Stimulated activated memory B cell treated with anti-CD40 and anti-IgM and Interleukin-4, amounts not matched to agents 10 μg/mL and 1 μg/mL and 100 μg/mL, for 72 hours (primary cell): ENCODE measurements around the gene TMEM117.
A peak's percentile ranks its signal among the peaks of the same experiment; 100 is the strongest.
"Not testable (repeated sequence)": the region's sequence is repeated elsewhere in the genome, so short reads cannot be mapped to it uniquely, and the experiment has no call there.

Source experiments
- ATAC-seq: fragments of 150-1000 bp; cut with Tn5 transposase; 2 replicates; pipeline ENCODE4 v1.10.0; 2021
- H3K27ac Mint-ChIP-seq: one replicate; pipeline ENCODE4 v1.8.0; 2022; ENCODE audit warnings: mild to moderate bottlenecking, mixed read lengths
- H3K27me3 Mint-ChIP-seq: one replicate; pipeline ENCODE4 v1.8.0; 2022; ENCODE audit warnings: mixed read lengths
- H3K36me3 Mint-ChIP-seq: one replicate; pipeline ENCODE4 v1.8.0; 2022; ENCODE audit warnings: mixed read lengths
- H3K4me1 Mint-ChIP-seq: one replicate; pipeline ENCODE4 v1.8.0; 2022; ENCODE audit warnings: mixed read lengths
- H3K4me3 Mint-ChIP-seq: one replicate; pipeline ENCODE4 v1.8.0; 2022; ENCODE audit warnings: mild to moderate bottlenecking, moderate library complexity, mixed read lengths
- H3K9me3 Mint-ChIP-seq: one replicate; pipeline ENCODE4 v1.8.0; 2022; ENCODE audit warnings: mixed read lengths

The TMEM117 gene

DNA sequence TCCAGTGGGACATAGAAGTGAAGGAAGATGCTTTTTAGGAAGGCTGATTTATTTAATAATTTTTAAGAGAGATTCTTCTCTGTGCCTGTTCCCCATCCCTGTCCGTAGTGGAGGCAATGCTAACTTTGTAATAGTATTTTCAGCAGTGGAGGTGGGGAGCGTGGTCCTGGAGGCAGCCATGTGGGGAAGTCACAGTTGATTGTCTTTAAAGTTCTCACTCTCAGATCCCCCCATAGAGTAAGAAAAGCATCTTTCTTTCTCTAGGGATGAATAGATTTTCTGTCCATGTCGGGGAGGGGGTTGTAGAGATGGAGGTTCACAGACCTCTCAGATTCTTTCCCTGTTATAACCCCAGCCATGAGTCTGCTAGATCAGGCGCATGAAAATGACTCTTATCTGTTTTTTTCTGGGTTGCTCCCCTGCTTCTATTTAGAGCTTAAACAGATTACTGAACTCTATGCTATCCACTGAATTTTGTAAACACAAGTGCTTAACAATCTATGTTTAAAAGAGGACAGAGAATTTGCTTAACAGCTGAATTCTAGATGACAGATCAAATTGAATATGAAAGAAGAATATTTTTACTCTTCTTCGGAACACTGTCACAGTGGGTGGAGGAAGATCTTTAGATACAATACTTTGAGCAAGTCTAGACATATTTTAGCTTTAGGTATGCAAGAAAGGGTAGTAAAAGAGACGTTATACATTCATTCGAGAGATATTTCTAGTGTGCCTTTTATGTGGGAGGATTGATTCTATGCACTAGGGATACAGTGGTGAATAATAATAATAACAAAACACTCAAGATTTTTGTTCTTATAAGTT, 25.3 kb downstream of the TMEM117 start:
- Mint-ChIP-seq H3K4me3 (no peak overlapping the region), H3K27me3 (no peaks in the 10 kb centered on the region), H3K9me3 (no peaks in the 10 kb centered on the region), H3K36me3 (no peaks in the 10 kb centered on the region), H3K4me1 (peaks cover 6% of the 10 kb centered on the region), H3K27ac (no peak overlapping the region)
- no peak for ATAC-seq

DNA sequence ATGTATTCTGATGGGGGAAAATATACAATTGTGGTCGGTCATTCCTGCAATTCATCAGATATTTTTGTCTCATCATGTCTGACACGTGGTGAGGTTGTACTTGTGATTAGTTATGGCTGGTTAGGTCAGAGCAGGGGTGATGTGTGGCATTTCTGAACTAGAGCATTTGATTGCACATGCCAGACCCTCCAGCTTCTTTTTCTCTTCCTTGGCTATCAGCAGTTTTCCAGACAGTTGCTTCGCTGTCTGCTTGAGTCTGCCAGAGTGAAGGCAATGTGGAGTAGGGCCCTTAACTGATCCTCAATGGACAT, 25.9 kb downstream of the TMEM117 start:
- Mint-ChIP-seq H3K4me3 (no peak overlapping the region), H3K4me1 (peaks cover 6% of the 10 kb centered on the region), H3K9me3 (no peaks in the 10 kb centered on the region), H3K27me3 (no peaks in the 10 kb centered on the region), H3K36me3 (no peaks in the 10 kb centered on the region), H3K27ac (no peak overlapping the region)
- no peak for ATAC-seq

DNA sequence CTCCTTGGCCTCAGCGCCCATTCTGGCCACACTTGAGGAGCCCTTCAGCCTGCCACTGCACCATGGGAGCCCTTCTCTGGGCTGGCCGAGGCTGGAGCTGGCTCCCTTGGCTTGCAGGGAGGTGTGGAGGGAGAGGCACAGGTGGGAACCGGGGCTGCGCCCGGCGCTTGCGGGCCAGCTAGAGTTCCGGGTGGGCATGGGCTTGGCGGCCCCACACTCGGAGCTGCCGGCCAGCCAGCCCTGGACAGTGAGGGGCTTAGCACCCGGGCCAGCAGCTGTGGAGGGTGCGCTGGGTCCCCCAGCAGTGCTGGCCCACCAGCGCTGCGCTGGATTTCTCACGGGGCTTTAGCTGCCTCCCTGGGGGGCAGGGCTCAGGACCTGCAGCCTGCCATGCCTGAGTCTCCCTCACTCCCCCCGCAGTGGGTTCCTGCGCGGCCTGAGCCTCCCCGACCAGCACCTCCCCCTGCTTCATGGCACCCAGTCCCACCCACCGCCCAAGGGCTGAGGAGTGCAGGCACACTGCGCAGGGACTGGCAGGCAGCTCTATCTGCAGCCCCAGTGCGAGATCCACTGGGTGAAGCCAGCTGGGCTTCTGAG, 28.0 kb downstream of the TMEM117 start:
- no peaks in the 10 kb centered on the region for H3K9me3 Mint-ChIP-seq
- H3K27ac Mint-ChIP-seq: no peak overlapping the region
- H3K36me3 Mint-ChIP-seq: no peaks in the 10 kb centered on the region
- peaks cover 6% of the 10 kb centered on the region for H3K4me1 Mint-ChIP-seq
- ATAC-seq: no peak
- H3K27me3 Mint-ChIP-seq: no peaks in the 10 kb centered on the region
- no peak overlapping the region for H3K4me3 Mint-ChIP-seq

DNA sequence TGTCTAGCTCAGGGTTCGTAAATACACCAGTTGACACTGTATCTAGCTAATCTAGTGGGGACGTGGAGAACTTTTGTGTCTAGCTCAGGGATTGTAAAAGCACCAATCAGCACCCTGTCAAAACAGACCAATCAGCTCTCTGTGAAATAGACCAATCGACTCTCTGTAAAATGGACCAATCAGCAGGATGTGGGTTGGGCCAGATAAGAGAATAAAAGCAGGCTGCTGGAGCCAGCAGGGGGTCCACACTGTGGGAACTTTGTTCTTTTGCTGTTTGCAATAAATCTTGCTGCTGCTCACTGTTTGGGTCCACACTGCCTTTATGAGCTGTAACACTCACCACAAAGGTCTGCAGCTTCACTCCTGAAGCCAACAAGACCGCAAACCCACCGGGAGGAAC, 28.7 kb downstream of the TMEM117 start:
- not testable (repeated sequence) for H3K27ac Mint-ChIP-seq, ATAC-seq, H3K9me3 Mint-ChIP-seq, H3K4me3 Mint-ChIP-seq, H3K4me1 Mint-ChIP-seq, H3K36me3 Mint-ChIP-seq, H3K27me3 Mint-ChIP-seq

DNA sequence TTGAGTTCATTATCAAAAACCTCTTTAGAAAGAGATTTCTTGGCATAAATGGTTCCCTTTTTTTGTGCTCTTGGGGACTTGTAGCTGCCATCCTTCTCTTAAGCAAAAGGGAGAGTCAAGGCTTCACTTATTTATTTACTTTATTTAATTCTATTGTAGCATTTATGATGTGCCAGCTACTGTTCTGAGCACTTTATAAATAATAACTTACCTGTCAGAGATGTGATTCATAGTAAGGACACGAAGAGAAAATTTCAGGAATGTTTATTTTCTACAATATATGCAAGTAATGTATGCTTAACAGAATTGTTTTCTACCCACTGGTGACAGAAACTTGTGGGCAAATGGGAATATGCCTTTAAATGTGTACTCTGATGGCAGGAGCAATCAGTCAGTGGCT, 33.3 kb downstream of the TMEM117 start:
- H3K36me3 Mint-ChIP-seq: no peaks in the 10 kb centered on the region
- no peak for ATAC-seq

DNA sequence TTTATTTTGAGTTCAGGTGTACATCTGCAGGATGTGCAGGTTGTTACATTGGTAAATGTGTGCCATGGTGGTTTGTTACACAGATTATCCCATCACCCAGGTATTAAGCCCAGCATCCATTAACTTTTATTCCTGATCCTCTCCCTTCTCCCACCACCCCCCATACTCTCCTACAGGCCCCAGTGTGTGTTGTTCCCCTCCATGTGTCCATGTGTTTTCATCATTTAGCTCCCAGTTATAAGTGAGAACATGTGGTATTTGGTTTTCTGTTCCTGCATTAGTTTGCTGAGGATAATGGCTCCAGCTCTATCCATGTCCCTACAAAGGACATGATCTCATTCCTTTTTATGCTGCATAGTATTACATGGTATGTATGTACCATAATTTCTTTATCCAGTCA, 33.9 kb downstream of the TMEM117 start:
- not testable (repeated sequence) for H3K4me3 Mint-ChIP-seq

More for the DNA sequence above, 33.3 kb downstream of the TMEM117 start:
- Mint-ChIP-seq H3K4me3 (no peak overlapping the region), H3K4me1 (peaks cover 4% of the 10 kb centered on the region), H3K27me3 (no peaks in the 10 kb centered on the region), H3K9me3 (no peaks in the 10 kb centered on the region), H3K27ac (no peak overlapping the region)

DNA sequence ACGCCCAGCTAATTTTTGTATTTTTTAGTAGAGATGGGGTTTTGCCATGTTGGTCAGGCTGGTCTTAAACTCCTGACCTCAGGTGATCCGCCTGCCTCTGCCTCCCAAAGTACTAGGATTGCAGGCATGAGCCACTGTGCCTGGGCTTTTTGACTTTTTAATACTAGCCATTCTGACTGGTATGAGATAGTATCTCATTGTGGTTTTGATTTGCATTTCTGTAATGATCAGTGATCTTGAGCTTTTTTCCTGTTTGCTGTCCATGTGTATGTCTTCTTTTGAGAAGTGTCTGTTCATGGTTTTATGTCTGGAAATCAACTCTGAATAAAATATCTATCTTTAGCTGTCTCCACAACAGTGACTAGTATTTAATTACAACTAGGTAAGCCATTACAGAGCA, 35.4 kb downstream of the TMEM117 start:
- H3K27me3 Mint-ChIP-seq, ATAC-seq, H3K36me3 Mint-ChIP-seq, H3K9me3 Mint-ChIP-seq, H3K27ac Mint-ChIP-seq, H3K4me3 Mint-ChIP-seq, H3K4me1 Mint-ChIP-seq: not testable (repeated sequence)

More for the DNA sequence above, 33.9 kb downstream of the TMEM117 start:
- H3K9me3 Mint-ChIP-seq, ATAC-seq, H3K36me3 Mint-ChIP-seq, H3K4me1 Mint-ChIP-seq, H3K27ac Mint-ChIP-seq, H3K27me3 Mint-ChIP-seq: not testable (repeated sequence)

DNA sequence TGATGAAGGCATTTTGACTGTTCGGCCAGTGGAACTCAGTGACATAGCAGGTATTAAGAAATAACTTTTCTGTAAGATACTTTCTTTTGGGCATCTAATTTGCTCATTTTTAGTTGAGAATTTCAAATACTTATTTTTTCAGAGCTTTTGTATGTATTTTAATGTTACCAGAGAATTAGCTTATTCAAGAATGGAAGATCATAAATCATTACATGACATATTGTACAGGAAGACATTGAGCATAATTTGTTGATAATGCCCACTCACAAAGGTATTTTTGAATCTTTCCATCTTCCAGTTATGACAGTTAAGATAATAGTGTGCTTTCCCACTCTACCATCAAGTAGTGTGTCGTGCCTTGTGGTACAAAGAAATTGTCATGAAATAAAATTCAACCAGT, 36.5 kb downstream of the TMEM117 start:
- Mint-ChIP-seq H3K9me3 (no peaks in the 10 kb centered on the region), H3K27ac (no peak overlapping the region), H3K4me1 (peaks cover 4% of the 10 kb centered on the region), H3K36me3 (no peaks in the 10 kb centered on the region), H3K27me3 (no peaks in the 10 kb centered on the region), H3K4me3 (no peak overlapping the region)
- ATAC-seq: no peak

DNA sequence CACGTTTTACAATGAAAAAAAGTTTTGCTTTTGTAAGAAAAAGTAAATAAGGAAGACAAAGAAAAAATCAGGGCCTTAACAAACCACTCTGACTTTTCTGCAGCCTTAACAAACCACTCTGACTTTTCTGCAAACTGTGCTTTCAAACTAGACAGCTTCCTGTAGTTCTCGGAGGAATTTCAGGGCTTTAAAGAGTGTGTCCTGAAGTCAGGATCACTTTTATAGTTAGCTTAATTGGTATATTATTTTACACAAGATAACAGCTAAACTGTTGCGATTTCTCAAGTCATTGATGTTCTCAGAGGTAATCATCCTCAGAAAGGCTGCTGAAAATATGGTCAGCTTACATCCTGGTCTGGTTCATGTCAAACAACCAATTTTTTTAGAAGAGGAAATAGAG, 42.2 kb downstream of the TMEM117 start:
- no peak for ATAC-seq
- H3K9me3 Mint-ChIP-seq: no peaks in the 10 kb centered on the region
- H3K27me3 Mint-ChIP-seq: no peaks in the 10 kb centered on the region
- H3K36me3 Mint-ChIP-seq: no peaks in the 10 kb centered on the region
- H3K4me3 Mint-ChIP-seq: no peak overlapping the region
- H3K4me1 Mint-ChIP-seq: no peaks in the 10 kb centered on the region
- H3K27ac Mint-ChIP-seq: no peak overlapping the region

DNA sequence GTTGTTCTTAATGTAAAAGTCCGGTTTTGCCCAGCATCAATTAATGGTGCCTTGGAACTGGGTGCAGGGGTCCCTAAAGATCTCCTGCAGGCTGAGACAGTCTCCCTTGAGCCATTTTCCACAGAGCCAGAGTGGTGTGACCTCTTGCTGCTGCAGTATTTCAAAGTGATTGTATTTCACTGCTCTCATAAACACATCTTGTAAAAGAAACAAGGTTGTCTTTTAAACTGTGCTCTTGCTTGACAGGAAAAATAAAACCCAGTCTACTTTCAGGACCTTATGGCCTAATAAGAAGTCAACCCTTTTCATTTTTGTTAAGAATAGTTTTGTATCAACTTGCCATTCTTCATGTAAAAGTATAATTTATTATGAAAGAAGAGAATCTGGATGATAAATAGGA, 44.7 kb downstream of the TMEM117 start:
- H3K27me3 Mint-ChIP-seq: no peaks in the 10 kb centered on the region
- no peak overlapping the region for H3K27ac Mint-ChIP-seq
- H3K36me3 Mint-ChIP-seq: no peaks in the 10 kb centered on the region
- no peaks in the 10 kb centered on the region for H3K9me3 Mint-ChIP-seq
- no peak overlapping the region for H3K4me3 Mint-ChIP-seq
- no peaks in the 10 kb centered on the region for H3K4me1 Mint-ChIP-seq
- ATAC-seq: no peak

DNA sequence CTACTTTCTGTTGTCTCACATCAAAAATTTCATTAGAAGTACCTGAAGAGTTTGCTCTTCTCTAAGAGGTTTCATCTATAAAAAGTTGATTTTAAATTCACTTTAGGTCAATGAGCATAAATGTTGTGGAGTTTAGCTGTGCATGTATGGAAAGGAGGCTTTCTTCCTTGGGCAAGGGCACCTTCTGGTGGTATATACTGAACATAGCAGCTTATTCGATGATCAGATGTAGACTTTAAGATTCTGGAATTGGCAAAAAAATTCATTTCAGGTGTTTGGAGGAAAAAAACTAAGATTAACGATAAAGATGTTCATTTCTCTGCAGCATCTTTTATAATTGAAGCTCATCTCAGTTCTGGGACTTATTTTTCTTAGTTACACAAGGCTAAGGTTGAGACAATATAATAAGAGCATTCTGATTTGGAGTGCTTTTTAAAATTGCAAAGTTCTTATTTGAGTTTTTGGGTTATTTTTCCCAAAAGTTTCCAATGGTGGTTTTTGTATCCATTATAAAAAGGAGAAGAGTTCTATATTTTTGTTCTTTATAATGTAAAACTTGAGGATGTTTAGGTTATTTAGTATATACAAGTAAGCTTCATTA, 46.8 kb downstream of the TMEM117 start:
- Mint-ChIP-seq H3K36me3 (no peaks in the 10 kb centered on the region), H3K9me3 (no peaks in the 10 kb centered on the region), H3K4me1 (no peaks in the 10 kb centered on the region), H3K27me3 (no peaks in the 10 kb centered on the region), H3K27ac (no peak overlapping the region), H3K4me3 (no peak overlapping the region)
- no peak for ATAC-seq

DNA sequence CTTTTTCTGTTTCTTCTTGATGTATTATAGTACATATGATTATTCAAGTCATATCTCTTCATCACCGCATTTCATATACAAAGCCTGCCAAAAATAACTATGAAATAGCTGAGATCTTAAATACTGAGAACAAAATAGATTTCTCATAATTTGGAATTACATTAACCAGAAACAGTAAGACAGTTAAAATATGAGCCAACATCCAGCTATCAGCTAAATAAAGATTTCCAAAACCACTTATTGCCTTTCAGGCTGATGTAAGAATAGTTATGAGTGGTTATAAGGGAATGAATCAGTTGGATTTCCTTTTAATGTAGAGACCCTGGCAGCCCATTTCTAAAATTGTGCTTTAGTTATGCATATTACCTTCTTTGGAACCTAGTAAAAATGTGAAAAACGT, 47.4 kb downstream of the TMEM117 start:
- Mint-ChIP-seq H3K4me3 (no peak overlapping the region), H3K27ac (no peak overlapping the region), H3K9me3 (no peaks in the 10 kb centered on the region), H3K27me3 (no peaks in the 10 kb centered on the region), H3K4me1 (no peaks in the 10 kb centered on the region), H3K36me3 (no peaks in the 10 kb centered on the region)
- no peak for ATAC-seq

DNA sequence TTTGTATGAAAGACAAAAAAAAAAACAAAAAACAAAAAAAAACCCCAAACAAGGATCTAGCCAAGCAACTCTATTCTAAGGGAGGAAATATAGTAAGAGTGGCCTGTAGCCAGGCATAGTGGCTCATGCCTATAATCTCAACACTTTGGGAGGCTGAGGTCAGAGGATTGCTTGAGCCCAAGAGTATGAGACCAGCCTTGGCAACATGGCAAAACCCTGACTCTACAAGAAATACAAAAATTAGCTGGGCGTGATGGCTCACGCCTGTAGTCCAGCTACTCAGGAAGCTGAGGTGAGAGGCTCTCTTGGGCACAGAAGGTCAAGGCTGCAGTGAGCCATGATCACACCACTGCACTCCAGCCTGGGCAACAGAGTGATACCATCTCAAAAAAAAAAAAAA, 47.9 kb downstream of the TMEM117 start:
- H3K36me3 Mint-ChIP-seq: no peaks in the 10 kb centered on the region
- no peaks in the 10 kb centered on the region for H3K9me3 Mint-ChIP-seq
- H3K4me3 Mint-ChIP-seq: no peak overlapping the region
- no peaks in the 10 kb centered on the region for H3K4me1 Mint-ChIP-seq
- ATAC-seq: no peak
- H3K27ac Mint-ChIP-seq: no peak overlapping the region
- H3K27me3 Mint-ChIP-seq: no peaks in the 10 kb centered on the region

DNA sequence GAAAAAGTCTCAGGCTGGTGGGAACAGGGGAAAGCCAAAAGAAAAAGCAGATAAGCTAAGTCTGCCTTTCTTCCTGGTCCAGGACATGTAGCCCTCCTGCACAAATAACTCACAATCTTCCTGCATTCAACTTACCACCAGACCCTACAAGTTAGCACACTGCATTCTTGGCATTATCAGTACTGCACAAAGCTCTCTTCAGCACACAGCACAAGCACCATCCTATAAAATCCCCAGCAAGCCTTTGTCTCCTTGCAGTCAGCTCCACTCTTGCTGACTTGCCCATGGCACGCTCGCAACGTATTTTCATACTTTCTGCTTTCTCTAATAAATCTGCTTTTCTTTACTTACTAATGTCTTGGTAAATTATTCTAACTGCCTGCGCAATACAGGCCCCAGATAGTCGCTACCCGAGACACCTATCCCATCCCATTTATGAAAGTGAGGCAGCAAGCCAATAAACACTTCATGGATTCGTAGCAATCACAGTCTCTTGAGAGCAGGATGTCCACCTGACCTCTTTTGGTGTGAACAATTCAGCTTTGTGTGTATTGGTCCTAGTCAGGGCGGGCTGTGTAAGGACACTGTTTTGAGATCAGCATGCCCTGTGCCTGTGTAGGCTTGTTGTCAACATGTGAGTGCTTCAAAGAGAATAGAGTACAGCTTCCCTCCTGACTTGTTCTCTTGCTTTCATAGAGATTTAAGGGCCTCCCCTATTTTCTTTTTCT, 49.0 kb downstream of the TMEM117 start:
- no peaks in the 10 kb centered on the region for H3K27me3 Mint-ChIP-seq
- H3K36me3 Mint-ChIP-seq: no peaks in the 10 kb centered on the region
- H3K4me1 Mint-ChIP-seq: no peaks in the 10 kb centered on the region
- ATAC-seq: peak; percentile 45
- no peak overlapping the region for H3K27ac Mint-ChIP-seq
- no peaks in the 10 kb centered on the region for H3K9me3 Mint-ChIP-seq
- no peak overlapping the region for H3K4me3 Mint-ChIP-seq

DNA sequence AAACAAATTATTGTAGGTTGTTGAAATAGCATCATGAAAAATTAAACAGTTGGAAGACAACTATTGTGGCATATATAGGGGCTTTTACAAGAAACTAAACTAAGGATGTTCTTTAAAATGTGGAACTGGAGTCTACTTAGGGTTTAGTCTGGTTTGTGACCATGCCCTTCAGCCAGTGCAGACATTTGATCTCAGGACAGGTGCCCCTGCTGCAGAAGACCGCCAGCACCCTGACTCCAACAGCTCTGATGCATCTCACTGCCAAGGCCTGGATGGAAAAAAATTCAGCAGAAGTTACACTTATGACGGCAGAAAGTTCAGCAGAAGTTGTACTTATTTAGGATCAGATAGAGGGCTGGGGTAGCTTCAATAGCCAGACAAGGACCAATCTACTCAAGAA, 51.5 kb downstream of the TMEM117 start:
- H3K27me3 Mint-ChIP-seq: no peaks in the 10 kb centered on the region
- no peak overlapping the region for H3K27ac Mint-ChIP-seq
- H3K9me3 Mint-ChIP-seq: no peaks in the 10 kb centered on the region
- H3K4me1 Mint-ChIP-seq: no peaks in the 10 kb centered on the region
- ATAC-seq: no peak
- no peak overlapping the region for H3K4me3 Mint-ChIP-seq
- peaks cover 6% of the 10 kb centered on the region for H3K36me3 Mint-ChIP-seq
